ENCODE measurements around the gene SERPINA7.
"Not testable (repeated sequence)": the region's sequence is repeated elsewhere in the genome, so short reads cannot be mapped to it uniquely, and the experiment has no call there.

The SERPINA7 gene, protein sequence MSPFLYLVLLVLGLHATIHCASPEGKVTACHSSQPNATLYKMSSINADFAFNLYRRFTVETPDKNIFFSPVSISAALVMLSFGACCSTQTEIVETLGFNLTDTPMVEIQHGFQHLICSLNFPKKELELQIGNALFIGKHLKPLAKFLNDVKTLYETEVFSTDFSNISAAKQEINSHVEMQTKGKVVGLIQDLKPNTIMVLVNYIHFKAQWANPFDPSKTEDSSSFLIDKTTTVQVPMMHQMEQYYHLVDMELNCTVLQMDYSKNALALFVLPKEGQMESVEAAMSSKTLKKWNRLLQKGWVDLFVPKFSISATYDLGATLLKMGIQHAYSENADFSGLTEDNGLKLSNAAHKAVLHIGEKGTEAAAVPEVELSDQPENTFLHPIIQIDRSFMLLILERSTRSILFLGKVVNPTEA
- 0 reads per million in 2 donors for total RNA-seq

DNA sequence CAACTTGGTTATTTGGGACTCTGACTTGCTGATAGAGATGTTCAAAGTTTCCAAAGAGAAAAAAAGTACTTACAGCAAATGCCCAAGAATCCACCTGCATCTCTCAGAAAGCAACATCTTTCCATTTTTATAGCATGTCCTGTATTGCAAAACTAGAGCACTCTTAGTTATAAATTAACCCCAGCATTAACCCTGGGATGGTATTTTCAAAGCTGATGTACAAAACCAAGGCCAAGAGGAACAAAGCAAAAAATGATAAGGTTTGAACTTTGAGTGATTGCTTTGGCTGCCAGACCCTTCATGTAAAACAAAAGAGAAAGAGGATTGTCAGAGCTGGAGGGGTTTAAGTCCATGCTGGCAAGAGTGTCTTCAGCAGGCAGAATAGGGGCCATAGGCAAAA lies at the start of gene SERPINA7:
Gene SERPINA7 (minus strand): TSS at position 103 of the 400 bp plus-strand sequence. CDS start 1,669 bp downstream, outside the sequence.
- no peak for DNase-seq

DNA sequence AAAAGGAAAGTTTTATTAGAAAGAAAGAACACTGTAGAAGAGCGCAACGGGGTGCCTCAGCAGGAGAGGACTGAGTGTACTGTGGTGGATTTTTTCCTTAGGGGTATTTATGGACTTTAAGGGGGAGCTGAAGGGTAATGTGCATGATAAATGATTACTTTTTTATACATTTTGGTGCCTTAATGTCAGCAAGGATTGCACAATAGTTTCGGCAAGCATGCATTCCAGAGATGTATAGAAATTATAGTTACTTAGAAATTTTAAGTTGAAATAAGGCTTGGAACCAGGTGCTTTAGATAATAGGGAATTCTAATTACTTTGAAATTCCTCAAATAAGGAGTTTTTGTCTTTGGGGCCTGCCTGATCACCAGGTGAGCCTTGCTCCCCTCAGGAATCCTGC lies 30.5 kb upstream of the SERPINA7 start:
- no peak for DNase-seq

DNA sequence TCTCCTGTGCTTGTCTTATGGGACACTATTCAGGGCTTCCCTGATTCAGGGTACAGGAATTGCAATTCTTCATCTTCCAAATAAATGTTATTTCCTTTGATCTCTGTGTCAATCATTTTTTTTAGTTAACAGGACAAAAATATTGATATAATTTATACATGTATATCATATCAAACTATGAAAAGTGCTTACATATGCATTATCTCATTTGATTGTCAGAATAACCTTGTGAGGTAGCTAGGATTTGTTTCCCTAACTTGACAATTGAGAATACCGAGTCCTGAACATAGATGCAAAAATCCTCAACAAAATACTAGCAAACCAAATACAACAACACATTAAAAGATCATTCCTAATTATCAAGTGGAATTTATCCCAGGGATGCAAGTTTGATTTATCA lies 11.5 kb upstream of the SERPINA7 start:
- DNase-seq = no peak

DNA sequence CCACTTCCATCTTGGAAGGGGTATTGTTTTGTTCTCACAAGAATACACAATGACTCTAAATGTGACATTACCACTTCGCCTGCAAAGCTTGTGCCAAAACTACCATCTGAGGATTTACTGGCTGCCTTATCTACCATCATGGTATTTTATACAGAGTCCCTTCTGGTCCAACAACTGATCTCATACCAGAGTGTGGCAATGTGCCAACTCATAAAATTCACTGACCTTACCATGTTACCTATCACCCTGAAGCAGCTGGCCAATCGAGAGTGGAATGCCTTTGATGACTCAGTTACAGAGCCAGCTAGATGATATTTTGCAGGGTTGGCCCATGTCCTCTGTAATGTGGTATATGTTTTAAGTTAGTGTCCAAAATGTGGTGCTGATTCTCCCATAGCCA lies 3.8 kb upstream of the SERPINA7 start:
- no peak for DNase-seq

DNA sequence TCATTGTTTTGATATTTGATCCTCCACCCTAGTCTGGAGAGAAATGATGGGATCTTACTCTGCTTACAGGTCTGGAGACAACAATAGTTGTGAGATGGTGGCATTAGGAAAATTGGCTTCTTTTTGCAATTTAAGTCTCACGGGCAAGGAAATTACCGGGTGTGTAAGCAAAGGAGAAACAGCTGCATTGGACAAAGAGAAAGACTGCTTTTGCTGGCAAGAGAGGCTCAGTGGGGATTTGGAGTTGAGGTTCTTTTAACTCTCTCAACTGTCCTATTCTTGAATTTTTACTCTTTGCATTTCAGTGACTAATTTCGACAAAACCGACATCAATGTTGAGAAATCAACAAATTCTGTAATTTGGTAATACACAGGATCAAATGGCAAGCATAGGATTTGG lies 2.3 kb upstream of the SERPINA7 start:
- DNase-seq = no peak

DNA sequence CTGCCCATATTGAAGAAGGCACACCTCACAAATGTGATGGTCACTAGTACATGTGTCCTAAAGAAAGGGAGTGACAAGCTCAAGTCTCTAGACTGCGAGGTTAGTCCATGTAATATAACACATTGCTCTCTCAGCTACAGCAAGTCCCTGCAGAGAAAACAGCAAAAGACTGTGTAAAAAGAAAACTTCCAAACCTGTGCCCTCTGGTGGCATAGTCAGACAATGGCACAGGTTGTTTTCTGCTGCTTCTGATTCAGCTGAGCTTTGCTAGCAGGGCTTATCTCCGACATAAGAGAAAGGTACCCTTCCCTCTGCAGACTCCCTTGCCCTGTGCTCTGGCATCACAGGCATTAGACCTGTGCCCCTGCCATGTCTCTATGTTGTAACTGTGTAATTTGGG lies 1.4 kb upstream of the SERPINA7 start:
- no peak for DNase-seq

DNA sequence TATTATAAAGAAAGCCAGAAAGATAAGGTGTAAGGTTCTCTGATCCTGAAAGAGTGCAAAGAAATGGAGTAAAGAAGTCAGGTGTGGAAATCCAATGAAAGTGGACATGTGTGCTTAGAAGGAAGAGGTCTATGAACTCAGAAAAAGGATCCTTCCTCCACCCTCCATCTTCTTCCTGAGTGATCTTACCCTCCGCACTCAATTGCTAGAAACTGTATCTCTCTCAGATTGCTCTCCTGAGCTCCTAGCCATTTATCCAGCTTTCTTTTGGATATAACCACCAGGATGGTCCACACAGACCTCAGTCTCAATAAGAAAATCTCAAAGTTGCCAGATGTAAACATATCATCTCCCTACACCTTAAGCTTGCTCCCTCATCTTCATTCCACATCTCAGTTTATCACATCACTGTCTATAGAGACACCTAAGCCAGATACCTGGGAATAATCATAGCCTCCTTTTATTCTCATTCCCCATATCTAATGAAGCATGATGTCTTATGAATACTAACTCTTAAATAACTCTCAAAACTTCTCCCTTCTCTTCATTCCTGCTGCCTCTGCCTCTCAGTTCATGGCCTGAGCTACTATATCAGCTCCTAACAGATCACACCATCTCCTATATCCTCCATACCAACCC lies 573 bp downstream of the SERPINA7 start:
- DNase-seq = no peak

DNA sequence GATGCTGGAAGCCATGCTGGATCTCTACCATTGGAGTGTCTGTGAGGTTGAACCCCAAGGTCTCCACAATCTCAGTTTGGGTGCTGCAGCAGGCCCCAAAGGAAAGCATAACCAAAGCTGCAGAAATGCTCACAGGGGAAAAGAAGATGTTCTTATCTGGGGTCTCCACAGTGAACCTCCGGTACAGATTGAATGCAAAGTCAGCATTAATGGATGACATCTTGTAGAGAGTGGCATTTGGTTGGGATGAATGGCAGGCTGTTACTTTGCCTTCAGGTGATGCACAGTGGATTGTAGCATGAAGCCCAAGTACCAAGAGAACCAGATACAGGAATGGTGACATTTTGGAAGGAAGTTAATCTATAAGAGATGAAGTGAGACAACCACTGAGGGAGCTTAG lies 1.8 kb downstream of the SERPINA7 start:
- no peak for DNase-seq

DNA sequence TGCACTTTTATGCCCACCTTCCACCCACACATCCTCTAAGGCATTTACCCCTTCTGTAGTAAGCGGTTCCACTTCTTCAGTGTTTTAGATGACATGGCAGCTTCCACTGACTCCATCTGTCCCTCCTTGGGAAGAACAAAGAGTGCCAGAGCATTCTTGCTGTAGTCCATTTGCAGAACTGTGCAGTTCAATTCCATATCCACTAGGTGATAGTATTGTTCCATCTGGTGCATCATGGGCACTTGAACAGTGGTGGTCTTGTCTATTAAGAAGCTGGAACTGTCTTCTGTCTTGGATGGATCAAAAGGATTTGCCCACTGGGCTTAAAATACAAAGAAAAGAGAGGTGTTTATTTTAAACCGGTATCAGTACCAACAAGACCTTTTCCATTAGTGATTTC lies 3.5 kb downstream of the SERPINA7 start:
- no peak for DNase-seq

DNA sequence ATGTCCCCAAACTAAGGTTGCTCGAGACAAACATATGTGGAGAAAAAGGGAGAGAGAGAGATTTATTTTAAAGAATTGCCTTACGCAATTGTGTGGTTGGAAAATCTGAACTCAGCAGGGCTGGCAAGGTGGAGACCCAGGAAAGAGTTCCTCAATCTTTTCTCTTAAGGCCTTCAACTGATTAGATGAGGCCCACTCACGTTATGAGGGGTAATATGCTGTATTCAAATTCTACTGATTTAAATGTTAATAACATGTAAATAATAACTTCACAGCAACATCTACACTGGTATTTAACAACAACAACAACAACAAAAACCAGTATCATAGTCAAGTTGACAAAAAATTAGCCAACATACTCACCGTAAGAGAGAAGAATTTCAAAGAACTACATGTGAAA lies 14.6 kb downstream of the SERPINA7 start:
- DNase-seq = no peak

DNA sequence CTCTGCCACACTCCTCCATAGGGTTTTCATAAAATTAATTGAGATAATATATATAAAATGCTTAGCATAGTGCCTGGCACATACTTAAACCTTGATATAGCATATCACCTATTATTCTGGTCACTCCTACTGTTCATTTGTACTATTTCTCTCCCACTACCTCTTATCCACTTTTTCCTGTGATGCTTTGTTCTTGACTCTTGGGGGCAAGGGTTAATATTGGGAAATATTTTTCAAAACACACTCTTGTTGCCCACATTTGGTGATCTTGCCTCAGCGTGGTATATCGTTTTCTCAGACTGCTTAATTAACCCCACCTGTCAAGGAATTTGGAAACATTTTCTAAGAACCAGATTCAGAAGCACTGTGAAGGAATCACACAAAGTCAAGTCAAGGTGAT lies 16.3 kb downstream of the SERPINA7 start:
- no peak for DNase-seq

DNA sequence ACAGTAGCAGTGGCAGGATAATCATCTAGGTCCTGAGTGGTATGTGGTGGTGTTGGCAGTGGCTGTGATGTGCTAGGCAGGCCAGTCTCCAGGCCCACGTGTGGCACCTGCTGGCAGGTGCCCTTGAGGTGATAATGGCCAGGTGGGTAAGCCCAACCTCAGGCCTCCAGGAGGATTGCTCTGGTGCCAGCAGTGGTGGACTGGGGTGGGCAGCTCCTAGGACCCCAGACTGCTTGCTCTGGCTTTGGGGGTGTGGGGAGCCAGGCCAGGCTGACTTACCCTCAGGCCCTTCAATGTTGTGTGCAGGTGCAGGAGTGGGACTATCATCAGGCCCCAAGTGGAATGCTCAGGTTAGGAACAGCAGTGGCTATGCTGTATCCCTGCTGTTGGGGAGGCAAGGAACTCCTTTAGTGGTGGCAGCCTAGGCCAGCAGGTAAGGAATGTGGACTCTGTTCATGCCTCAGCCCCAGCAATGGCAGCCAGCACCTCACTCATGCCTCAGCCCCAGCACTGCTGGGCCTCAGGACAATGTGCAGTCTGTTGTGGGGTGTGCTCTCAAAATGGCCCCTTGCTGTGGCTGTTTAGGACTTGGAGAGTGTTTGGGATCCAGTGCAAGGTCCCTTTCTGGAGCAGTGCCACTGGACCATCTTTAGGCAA lies 24.3 kb downstream of the SERPINA7 start:
- DNase-seq = no peak

DNA sequence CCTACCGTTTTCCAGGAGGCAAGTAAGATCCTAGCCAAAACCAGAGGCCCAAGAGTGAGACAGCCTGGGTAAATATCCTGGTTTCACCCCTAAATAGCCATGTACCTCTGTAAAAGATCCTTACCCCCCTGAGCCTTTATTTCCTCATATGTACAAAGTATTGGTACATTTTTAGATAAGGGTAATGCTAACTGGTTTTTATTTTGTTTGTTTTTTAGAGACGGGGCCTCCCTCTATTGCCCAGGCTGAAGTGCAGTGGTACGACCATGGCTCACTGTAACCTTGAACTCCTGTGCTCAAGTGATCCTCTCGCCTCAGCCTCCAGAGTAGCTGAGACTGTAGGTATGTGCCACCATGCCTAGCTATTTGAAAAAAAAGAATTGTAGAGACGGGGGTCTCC lies 29.4 kb downstream of the SERPINA7 start:
- no peak for DNase-seq

DNA sequence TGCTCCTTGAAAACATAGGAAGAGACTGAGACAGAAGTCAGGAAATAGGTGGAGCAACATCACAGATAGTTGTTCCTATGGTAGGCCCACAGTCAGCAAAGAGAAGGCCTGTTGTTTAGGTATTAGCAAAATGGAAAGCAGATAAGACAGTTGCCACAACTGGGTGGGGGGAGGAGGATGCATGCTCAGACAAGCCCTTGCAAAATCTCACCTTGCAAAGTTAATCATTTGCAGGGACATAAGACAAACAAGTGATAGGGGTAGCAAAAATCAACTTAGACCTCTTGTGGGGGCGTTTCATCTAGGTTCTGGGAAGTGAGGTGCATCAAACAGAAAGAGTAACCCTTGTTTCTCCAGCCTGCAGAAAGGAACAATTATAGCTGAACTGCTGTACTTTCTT lies 30.7 kb downstream of the SERPINA7 start:
- DNase-seq = no peak

DNA sequence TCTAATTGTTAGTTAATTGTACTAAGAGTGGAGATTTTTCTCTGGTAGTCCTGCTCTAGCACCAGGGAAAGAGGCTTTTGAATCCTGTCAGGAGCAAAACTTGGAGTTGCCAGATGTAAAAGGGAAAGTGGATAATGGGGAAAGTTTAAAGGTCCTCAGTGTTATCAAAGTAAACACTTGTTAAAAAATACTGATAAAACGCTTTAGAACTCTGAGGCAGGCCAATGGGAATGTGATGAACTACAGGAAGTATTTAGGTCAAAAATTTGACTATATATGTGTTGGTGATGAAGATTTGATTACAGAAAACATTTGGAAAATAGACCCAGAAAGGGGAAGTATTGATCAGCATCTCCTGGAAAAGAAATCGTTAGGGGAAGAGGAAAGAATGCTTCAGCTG lies 32.8 kb downstream of the SERPINA7 start:
- no peak for DNase-seq

DNA sequence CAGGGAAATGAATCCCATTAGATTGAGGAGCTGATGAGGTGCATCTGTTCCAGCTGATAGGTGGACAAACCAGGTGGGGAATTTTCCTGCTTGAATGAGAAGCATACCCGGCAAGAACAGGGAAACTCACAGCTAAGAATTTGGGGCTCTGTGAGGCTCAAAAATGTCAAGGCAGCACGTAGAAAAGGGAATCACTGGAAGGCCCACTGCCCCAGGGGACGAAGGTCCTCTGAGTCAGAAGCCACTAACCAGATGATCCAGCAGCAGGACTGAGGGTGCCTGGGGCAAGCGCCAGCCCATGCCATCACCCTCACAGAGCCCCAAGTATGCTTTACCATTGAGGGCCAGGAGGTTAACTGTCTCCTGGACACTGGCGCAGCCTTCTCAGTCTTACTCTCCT lies 37.9 kb downstream of the SERPINA7 start:
- DNase-seq = not testable (repeated sequence)

DNA sequence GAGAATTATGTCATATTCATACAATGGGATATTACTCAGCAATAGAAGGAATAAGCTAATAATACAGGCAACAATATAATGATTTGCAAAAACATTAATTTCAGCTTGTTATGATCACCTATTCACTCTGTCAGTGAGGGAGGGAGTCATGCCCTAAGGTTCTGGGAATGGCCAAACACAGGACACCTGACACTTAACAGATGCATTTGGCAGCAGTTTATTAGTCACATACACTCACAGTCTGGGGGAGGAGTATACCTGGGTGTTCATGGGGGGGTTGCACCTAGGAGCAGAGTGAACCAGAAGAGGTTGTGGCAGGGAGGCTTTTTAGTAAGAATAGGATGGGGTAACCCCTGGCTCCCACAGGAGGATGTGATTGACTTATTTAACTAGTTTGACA lies 38.3 kb downstream of the SERPINA7 start:
- DNase-seq = no peak

DNA sequence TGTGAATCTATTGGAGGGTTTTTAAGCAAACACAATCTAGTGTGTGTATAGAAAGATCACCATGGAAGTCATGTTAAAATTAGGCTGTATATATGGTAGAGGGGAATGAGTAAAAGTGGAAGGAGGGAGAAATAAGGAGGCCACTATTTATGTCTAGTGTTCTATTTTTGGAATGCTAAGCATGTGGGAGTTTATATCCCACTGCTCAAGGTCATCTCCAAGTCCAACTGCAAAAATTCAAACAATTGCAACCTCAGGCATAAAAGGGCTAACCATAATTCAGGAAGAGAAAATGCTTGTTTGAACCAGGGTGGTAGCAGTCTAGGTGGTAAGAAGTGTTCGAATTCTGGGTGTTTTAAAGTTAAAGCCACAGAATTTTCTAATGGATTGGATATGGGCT lies 39.2 kb downstream of the SERPINA7 start:
- no peak for DNase-seq

DNA sequence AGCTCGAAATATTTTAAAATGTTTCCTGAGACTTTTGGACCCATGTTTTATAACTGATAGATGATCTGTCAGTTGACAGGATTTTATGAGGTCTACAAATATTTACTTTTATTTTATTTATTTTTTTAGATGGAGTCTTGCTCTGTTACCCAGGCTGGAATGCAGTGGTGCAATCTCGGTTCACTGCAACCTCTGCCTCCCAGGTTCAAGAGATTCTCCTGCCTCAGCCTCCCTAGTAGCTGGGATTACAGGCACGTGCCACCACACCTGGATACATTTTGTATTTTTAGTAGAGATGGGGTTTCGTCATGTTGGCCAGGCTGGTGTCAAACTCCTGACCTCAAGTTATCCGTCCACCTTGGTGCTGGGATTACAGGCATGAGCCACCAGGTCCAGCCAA lies 50.0 kb downstream of the SERPINA7 start:
- not testable (repeated sequence) for DNase-seq

Data from T-helper 2 cell (primary cell).